Hematopoietic multipotent progenitor cell treated with erythropoietin and hydrocortisone succinate and interleukin-3 and kit ligand, for 8 days (in vitro differentiated cells): ENCODE measurements around the gene MYL3.

Source experiments
- DNase-seq: peaks from one replicate; pipeline ENCODE4 v3.0.0-alpha.2; 2015

Gene MYL3

GRCh38 chr3:46899151-46900006 is 36.1 kb upstream of the MYL3 start:
- no peak for DNase-seq

DNA sequence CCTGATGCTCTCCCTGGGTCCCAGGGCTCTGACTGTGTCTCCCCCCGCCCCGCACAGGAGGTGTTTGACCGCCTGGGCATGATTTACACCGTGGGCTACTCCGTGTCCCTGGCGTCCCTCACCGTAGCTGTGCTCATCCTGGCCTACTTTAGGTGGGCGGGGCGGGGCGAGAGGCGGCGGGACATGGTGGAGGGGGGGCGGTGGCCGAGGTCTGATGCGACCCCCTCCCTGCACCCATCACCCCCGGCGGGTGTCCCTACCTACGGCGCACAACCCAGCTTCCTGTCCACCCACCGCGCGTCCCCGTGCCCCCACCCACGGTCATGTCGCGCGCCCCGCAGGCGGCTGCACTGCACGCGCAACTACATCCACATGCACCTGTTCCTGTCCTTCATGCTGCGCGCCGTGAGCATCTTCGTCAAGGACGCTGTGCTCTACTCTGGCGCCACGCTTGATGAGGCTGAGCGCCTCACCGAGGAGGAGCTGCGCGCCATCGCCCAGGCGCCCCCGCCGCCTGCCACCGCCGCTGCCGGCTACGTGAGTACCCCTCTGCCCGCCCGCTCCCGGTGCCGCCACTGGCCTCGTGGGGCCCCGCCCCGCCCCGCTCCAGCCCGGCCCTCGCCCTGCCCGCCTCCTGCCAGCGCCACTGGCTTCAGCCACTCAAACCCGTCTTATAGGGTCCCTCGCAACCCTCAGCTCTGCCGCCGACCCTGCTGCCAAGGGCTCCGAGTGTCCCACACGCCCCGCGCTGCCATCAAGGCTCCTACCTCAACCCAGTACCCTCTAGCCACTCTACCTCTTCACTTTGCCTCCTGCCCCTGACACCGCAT is 35.3 kb upstream of the MYL3 start:
- no peak for DNase-seq

DNA sequence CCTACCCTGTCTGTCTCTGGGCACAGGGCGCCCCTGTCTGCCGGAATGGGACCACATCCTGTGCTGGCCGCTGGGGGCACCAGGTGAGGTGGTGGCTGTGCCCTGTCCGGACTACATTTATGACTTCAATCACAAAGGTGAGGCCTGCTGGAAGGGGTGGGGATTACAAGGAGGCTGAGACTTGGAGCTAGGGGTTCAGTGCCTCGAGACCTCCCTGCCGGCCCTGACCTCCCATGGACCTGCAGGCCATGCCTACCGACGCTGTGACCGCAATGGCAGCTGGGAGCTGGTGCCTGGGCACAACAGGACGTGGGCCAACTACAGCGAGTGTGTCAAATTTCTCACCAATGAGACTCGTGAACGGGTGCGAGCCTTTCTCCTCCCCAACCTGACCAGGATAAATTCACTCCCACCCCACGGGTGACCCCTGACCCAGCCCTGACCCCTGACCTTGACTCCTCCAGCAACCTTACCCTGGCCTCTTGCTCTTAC is 34.6 kb upstream of the MYL3 start:
- DNase-seq = no peak

GRCh38 chr3:46897031-46897430 is 33.8 kb upstream of the MYL3 start:
- no peak for DNase-seq

DNA sequence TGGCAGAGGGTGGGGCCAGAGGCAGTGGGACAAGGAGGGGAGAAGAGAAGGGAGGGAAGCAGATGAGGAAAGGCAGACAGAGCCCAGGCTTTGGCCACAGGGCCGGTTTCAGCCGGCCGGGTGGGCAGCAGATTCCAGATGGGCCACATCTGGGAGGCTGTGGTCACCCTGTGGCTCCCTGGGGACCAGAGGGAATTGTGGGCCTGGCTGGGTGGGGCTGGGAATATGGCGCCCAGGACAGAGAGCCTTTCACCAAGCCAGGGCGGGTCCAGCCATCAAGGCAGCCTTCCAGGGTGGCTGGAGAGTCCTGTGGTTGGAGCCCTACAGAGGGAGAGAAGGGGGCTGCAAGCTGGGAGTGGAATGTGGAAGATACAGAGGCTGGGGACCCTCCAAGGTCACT is 33.1 kb upstream of the MYL3 start:
- DNase-seq = no peak

DNA sequence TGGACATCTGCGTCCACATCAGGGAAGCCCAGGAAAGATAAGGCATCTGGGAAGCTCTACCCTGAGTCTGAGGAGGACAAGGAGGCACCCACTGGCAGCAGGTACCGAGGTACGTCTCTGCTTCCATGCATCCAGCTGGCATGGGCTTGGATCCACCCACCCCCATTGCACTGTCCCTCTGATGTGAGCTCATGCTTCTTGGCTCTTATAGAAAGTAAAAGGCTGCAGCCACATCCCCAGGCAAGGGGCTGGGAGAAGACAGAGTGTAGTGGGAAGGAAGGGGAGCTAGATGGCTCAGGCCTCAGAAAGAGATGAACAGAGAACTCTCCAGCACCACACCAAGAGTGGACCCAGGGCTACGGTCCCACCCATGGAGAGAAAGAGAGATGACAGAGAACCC is 32.5 kb upstream of the MYL3 start:
- DNase-seq = no peak

GRCh38 chr3:46895204-46895660 is 32.0 kb upstream of the MYL3 start:
- peak; percentile 65 for DNase-seq

GRCh38 chr3:46894256-46894655 is 31.0 kb upstream of the MYL3 start:
- DNase-seq = no peak

DNA sequence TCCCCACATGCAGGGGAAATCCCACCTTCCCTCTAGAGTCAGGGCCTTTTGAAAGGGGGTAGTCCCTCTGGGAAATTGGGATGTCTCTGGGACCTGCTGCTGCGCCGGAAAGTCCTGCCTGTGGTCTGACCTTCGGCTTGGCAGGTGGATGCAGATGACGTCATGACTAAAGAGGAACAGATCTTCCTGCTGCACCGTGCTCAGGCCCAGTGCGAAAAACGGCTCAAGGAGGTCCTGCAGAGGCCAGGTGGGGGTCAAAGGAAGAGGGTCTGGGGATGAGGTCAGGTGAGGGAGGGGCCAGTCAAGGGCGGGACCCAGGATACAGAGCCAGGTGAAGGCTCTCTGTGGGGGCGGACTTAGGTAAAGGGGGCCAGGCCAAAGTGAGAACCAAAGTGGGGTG is 30.5 kb upstream of the MYL3 start:
- no peak for DNase-seq

DNA sequence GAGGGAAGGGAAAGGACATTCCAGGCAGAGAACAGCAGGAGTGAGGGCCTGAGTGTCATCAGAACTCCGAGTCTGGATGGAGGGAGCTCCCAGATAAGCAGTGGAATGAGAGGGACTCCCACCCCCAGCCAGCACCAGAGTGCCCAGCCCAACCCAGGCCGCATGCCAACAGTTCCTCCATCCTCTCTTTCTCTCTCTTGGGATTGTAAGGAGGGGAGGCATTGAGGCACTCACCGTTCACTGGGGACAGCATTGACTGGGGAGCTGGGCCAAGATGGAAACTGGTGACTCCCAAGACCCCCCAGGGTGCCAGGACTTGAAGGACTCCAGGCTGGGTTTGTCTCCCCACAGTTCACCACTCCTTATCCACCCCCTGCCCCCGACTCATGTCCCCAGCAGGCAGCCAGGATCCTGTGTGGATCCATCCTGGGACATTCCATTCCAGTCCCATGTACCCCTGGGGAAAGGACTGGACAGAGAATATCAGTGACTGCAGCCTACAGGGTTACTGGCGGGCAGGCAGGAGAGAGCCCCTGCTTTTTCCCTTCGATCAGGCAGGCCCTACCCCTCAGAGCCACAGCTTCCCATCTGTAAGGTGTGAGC is 30.0 kb upstream of the MYL3 start:
- DNase-seq = no peak

GRCh38 chr3:46892285-46893145 is 29.3 kb upstream of the MYL3 start:
- peak; percentile 50 for DNase-seq

DNA sequence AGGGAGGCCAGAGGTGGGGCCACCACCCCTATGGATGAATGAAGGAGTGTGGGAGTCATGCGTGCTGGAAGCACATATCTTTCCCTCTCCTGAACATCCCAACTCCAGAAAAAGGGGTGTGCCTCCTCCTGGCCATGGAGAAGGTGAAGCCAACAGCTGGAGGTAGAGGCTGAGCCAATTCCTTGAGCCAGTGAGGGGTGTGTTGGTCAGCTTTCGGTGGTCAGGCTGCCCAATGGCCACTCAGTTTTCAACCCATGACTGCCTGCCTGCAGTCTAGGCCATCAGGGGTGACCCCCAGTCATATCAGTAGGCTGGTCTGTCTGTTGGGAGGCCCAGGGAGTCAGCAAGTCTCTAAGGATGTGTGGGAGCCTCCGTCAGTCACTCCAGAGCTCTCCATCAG is 27.9 kb upstream of the MYL3 start:
- DNase-seq = no peak

- peak; percentile 16 for DNase-seq
These were observed 26.9 kb upstream of the MYL3 start for GRCh38 chr3:46890132-46890531.

DNA sequence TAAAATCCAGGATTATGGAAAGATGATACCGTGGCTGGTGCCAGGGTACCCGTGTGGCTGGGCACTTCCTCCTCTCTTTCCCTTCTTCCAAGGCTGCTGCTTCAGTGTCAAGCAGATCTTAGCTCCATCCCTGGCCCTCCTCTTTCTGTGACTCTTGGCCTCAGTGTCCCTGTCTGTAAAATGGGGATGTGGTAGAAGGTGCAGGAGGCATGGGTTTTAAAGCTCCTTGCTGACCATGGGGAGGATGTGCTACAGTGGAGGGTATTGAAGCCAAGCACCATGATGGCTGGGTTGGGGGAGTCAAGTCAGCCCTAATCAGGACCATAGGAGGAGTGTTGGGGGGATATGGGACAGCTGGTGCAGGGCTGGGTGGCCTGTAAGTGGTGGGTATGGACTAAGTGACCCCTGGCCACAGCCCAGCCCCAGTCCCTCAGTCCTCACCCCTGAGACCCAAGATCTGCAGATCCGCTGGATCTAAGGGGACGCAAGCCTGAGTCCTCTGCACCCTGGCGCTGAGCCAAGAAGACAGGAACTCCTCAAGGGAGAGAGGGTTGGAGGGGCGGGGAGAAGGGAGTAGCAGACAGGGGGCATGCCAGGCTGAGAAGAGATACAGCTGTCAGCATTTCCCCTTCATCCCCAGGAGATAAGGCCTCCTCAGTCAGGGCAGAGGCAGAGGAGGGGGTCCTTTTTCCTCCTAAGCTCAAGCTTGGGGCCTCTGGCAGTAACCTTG is 26.3 kb upstream of the MYL3 start:
- DNase-seq = peak; percentile 44

GRCh38 chr3:46888705-46889104 is 25.5 kb upstream of the MYL3 start:
- no peak for DNase-seq

DNA sequence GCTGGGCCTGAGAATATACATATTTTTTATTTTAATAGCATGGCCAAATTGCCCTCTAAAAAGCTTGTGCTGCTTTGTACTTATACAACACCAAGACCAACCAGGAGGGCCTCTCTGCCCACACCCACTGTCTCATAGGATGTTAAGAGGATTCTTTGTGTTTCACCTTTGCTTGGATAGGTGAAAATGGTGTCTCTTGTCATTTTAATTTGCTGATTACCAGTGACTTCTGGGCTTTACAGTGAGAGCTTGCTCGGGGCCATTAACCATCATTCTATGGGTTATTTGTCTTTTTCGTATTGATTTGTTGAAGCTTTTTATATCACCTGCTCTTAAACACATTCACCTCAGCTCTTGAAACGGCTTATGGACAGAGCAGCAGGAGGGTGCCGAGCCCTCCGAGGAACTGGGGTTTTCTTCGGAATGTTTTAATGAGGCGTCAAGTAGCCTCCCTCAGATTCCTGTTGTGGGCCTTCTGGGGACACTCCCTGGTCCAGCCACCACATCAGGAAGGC is 24.8 kb upstream of the MYL3 start:
- no peak for DNase-seq

GRCh38 chr3:46885612-46886011 is 22.4 kb upstream of the MYL3 start:
- no peak for DNase-seq

DNA sequence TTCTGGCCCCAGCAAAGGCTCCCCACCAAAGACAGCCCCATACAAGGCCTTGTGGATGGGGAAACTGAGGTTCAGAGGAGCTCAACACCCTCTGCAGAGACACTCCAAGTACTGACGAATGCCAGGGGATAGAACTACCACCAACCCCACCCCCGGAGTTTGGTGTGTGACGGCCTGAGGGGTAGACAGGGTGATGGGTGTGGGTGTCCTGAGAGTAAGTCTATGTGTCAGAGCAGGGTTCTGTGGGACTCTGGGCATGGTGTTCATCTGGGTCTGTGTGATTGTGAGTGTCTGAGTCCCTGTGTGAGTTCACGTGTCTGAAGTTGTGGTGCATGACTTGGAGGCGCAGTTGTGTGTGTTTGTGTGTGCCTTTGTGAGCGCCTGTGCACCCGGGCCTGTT is 21.7 kb upstream of the MYL3 start:
- no peak for DNase-seq

DNA sequence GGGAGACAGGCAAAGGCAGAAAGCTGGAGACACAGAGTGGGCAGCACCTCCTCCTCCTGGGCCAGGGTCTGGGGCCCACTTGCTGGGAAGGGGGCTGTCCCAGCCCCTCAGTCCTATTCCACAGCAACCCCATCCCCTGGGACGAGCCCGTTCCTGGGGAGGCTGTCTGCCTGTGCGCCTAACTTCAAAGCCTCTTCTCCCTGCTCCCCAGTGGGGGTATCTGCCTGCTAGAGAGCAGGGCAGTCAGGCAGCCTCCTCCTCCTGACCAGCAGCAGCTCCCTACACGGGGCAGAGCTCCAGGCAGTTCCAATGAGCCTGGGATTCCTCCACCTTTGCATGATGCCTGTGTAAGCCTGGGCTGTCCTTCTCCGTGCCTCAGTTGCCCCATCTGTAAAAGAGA is 21.2 kb upstream of the MYL3 start:
- DNase-seq = no peak

GRCh38 chr3:46883830-46884185 is 20.6 kb upstream of the MYL3 start:
- no peak for DNase-seq

- no peak for DNase-seq
These were observed 20.0 kb upstream of the MYL3 start for GRCh38 chr3:46883054-46883829.
